ENCODE measurements around the gene PDSS2. TPM values are rescaled to one million over a fixed set of nuclear protein-coding genes. Genes with fewer than 3 reads are reported as not detected.
A peak's percentile ranks its signal among the peaks of the same experiment; 100 is the strongest.

PDSS2 gene
- total and polyA plus RNA-seq, 9 of the 15 experiments (the other 6 are each of a cell fraction or from before 2014, with no cell fraction given), result 5.8 to 21.1 (median 12.0) TPM

GRCh38 chr6:107459283-107460082 is at the start of gene PDSS2 (continued):
- TF ChIP-seq ZNF639 (CRISPR knock-in tag; conservative IDR thresholded peaks at IDR 0.05 in 1 of 2, IDR thresholded peaks at IDR 0.05 in 1 of 2) (peak in 1 of 2 experiments; percentile 70; a peak in 2 of 4 replicates), CBFA2T2 (conservative IDR thresholded peaks at IDR 0.05) (no peak; the same call in 1 of the 2 replicates), ZFPM2 (CRISPR knock-in tag; IDR thresholded peaks at IDR 0.05) (peak; percentile 74; the same call in 1 of the 2 replicates), GTF2E2 (tag; IDR thresholded peaks at IDR 0.05) (peak; percentile 86), CBX1 (IDR thresholded peaks at IDR 0.05; ENCODE audit: low read depth) (peak; percentile 95; the same call in 1 of the 2 replicates), NRF1 (conservative IDR thresholded peaks at IDR 0.05 in 1 of 2, IDR thresholded peaks at IDR 0.05 in 1 of 2) (peak; percentile 46 to 48; a peak in 3 of 4 replicates), CREB3L1 (IDR thresholded peaks at IDR 0.05; ENCODE audit: borderline replicate concordance, low read depth) (peak; percentile 92), MAX (CRISPR knock-in tag; IDR thresholded peaks at IDR 0.05) (peak; percentile 93), POLR2B (IDR thresholded peaks at IDR 0.05; ENCODE audit: low read depth, partially characterized antibody) (peak; percentile 82), CHD4 (IDR thresholded peaks at IDR 0.05; ENCODE audit: insufficient read depth, insufficient replicate concordance, low read depth, low read length, poor library complexity, severe bottlenecking) (no peak), HNRNPLL (IDR thresholded peaks at IDR 0.05; ENCODE audit: low read depth, low read length, poor library complexity, severe bottlenecking) (peak; percentile 44), EP400 (IDR thresholded peaks at IDR 0.05) (peak; percentile 75), JUNB (CRISPR knock-in tag; conservative IDR thresholded peaks at IDR 0.05) (no peak), TEAD1 (CRISPR knock-in tag; IDR thresholded peaks at IDR 0.05) (peak in 1 of 2 experiments; percentile 97; a peak in 2 of 4 replicates)
